Measurements from ENCODE around the gene CATSPERD. TPM values are rescaled to one million over a fixed set of nuclear protein-coding genes. Genes with fewer than 3 reads are reported as not detected.
A peak's percentile ranks its signal among the peaks of the same experiment; 100 is the strongest.

The CATSPERD gene
- total and polyA plus RNA-seq, 7 experiments from 2014 or later = 0.07 TPM; not detected in 6

DNA sequence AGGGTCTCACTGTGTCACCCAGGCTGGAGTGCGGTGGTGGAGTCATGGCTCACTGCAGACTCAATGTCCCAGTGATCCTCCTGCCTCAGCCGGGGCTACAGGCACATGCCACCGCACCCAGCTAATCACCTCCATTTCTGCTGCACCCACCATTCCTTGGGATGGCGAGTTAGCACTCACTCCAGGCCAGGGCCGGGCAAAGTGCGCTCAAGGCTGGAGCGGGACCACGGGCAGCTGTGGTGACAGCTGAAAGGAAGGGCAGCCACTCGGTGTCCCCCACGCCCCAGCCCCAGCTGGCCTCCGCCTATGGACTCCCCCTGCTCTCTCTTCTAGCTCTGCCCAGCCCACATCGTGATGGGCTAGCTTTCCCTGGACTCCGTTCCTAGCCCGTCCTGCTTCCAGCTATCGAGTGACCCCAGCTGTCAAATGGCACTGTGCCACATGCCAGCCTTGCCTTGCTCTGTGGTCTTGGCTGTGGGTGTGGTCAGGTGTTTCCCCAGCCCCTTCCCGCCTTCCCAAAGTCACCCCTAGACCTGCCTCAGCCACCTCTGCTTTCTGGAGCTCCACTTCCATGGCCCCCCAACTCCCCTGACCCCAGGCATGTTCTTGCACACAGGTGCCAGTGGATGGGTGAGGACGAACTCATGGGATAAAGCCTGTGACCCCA, 44.2 kb upstream of the CATSPERD start:
- Mint-ChIP-seq H3K4me1 (peaks cover 13 to 20% (median 16%) of the 10 kb centered on the region in 7 donors), H3K27ac (peak overlapping the region in 2 of 9 donors; percentile 14 to 55), H3K36me3 (peaks cover 0 to 18% (median 0%) of the 10 kb centered on the region in 5 donors), H3K4me3 (peak overlapping the region in 1 of 10 donors; percentile 70), H3K9me3 (peaks cover 0 to 4% (median 0%) of the 10 kb centered on the region in 11 donors), H3K27me3 (peaks cover 0 to 4% (median 0%) of the 10 kb centered on the region in 5 donors)
- ATAC-seq = no peak
- peaks cover 0 to 13% (median 0%) of the 10 kb centered on the region in 3 experiments for H3K36me3 ChIP-seq (ENCODE audit: control insufficient read depth in 2 of 3, insufficient read depth in 3 of 3, low read length in 3 of 3)
- POLR2A ChIA-PET = interaction anchor here (1.2 kb wide), 2 partner anchors 19 to 44 kb away, joined by 3 read pairs; partner anchors contain the start of genes CATSPERD and LONP1
- intact Hi-C loops (cut with micrococcal nuclease) = no loop called here
- no peak for DNase-seq
- H3K27ac ChIP-seq (ENCODE audit: low read depth, low read length) = no peak overlapping the region
- H3K4me1 ChIP-seq (ENCODE audit: control insufficient read depth in 2 of 2, insufficient read depth in 2 of 2, low read length in 2 of 2) = peaks cover 8 to 15% of the 10 kb centered on the region in 2 donors
- CTCF ChIA-PET = no interaction called here
- H3K4me3 ChIP-seq (ENCODE audit: low read length) = no peak overlapping the region
- no peaks in the 10 kb centered on the region for H3K27me3 ChIP-seq (ENCODE audit: control insufficient read depth in 2 of 2, insufficient read depth in 2 of 2, low read length in 2 of 2)
- H3K9me3 ChIP-seq (ENCODE audit: control insufficient read depth in 2 of 3, low read length in 3 of 3) = no peaks in the 10 kb centered on the region

DNA sequence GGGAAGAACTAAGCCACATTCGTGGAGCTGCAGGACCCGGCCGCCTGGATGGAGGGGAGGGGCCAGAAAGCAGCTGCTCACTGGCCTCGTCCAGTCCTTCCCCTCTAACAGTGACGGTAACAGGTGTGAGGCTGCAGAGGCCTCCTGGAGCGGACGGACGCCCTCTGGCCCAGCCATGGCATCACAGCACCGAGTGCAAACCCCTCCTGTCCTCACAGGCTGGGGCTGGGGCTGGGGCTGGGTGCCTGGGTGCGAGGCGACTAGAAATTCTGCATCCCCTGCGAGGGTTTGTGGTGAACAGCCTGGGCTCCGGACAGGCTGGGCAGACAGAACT, 43.7 kb upstream of the CATSPERD start:
- peaks cover 8 to 18% of the 10 kb centered on the region in 2 donors for H3K4me1 ChIP-seq (ENCODE audit: control insufficient read depth in 2 of 2, insufficient read depth in 2 of 2, low read length in 2 of 2)
- intact Hi-C loops (cut with micrococcal nuclease) = no loop called here
- no peak overlapping the region for H3K27ac Mint-ChIP-seq
- H3K9me3 Mint-ChIP-seq = peaks cover 0 to 9% (median 0%) of the 10 kb centered on the region in 11 donors
- CTCF ChIA-PET = no interaction called here
- no peaks in the 10 kb centered on the region for H3K9me3 ChIP-seq (ENCODE audit: control insufficient read depth in 2 of 3, low read length in 3 of 3)
- DNase-seq = no peak
- peaks cover 0 to 17% (median 0%) of the 10 kb centered on the region in 5 donors for H3K36me3 Mint-ChIP-seq
- peaks cover 0 to 13% (median 0%) of the 10 kb centered on the region in 3 experiments for H3K36me3 ChIP-seq (ENCODE audit: control insufficient read depth in 2 of 3, insufficient read depth in 3 of 3, low read length in 3 of 3)
- POLR2A ChIA-PET = interaction anchor here (1.2 kb wide), 1 partner anchor 19 kb away, joined by 3 read pairs; no protein-coding TSS in a partner anchor
- H3K4me1 Mint-ChIP-seq = peaks cover 18 to 25% (median 20%) of the 10 kb centered on the region in 7 donors
- peaks cover 0 to 9% (median 0%) of the 10 kb centered on the region in 5 donors for H3K27me3 Mint-ChIP-seq
- no peak overlapping the region for H3K27ac ChIP-seq (ENCODE audit: low read depth, low read length)
- ATAC-seq = no peak
- H3K4me3 Mint-ChIP-seq = no peak overlapping the region
- no peaks in the 10 kb centered on the region for H3K27me3 ChIP-seq (ENCODE audit: control insufficient read depth in 2 of 2, insufficient read depth in 2 of 2, low read length in 2 of 2)
- no peak overlapping the region for H3K4me3 ChIP-seq (ENCODE audit: low read length)

DNA sequence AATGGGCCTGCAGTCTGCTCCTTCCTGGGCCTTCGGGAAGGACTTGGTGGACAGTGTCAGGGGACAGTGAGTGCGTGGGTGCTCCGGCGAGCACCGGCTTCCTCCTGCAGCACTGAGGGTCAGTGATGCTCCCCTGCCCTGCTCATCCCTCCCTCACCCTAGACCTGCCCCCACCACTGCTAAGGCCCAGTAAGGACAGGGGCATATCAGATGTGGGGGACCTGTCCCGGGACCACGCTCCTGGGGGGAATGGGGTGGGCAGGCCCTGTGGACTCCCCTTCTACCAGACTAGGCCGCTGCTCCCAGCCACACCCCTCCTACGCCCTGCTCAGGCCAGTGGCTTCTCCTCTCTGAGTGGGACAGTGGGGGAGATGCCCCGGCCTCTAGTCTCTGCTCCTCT, 43.3 kb upstream of the CATSPERD start:
- Mint-ChIP-seq H3K4me3 (no peak overlapping the region), H3K27me3 (peaks cover 0 to 12% (median 0%) of the 10 kb centered on the region in 5 donors), H3K9me3 (peaks cover 0 to 9% (median 0%) of the 10 kb centered on the region in 11 donors), H3K27ac (no peak overlapping the region), H3K4me1 (peaks cover 20 to 29% (median 23%) of the 10 kb centered on the region in 7 donors), H3K36me3 (peaks cover 0 to 16% (median 0%) of the 10 kb centered on the region in 5 donors)
- Histone ChIP-seq H3K9me3 (ENCODE audit: control insufficient read depth in 2 of 3, low read length in 3 of 3) (no peaks in the 10 kb centered on the region), H3K27ac (ENCODE audit: low read depth, low read length) (no peak overlapping the region), H3K4me3 (ENCODE audit: low read length) (no peak overlapping the region), H3K4me1 (ENCODE audit: control insufficient read depth in 2 of 2, insufficient read depth in 2 of 2, low read length in 2 of 2) (peaks cover 8 to 18% of the 10 kb centered on the region in 2 donors), H3K27me3 (ENCODE audit: control insufficient read depth in 2 of 2, insufficient read depth in 2 of 2, low read length in 2 of 2) (no peaks in the 10 kb centered on the region), H3K36me3 (ENCODE audit: control insufficient read depth in 2 of 3, insufficient read depth in 3 of 3, low read length in 3 of 3) (peaks cover 0 to 13% (median 0%) of the 10 kb centered on the region in 3 experiments)
- no peak for ATAC-seq
- ChIA-PET CTCF (no interaction called here), POLR2A (interaction anchor here (1.2 kb wide), 1 partner anchor 19 kb away, joined by 3 read pairs; no protein-coding TSS in a partner anchor)
- no peak for DNase-seq
- intact Hi-C loops (cut with micrococcal nuclease) = no loop called here

DNA sequence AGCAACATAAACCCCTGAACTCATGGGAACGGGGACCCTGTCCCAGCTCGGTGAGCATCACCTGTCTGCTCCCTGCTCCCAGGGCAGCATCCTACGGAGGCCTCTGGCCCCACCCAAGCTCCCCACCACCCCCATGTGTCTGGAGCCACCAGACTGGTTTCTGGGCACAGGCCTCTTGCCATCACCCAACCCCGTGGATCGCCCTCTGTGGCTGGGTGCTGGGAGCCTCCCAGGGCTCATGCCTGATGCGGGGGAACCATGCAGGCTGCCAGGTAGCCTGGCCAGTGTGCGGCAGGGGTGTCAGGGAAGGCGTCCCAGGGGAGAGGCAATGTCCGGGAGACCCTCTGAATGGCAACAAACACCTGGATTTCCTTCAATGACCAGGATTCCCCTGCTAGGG, 42.9 kb upstream of the CATSPERD start:
- Mint-ChIP-seq H3K27me3 (peaks cover 0 to 15% (median 0%) of the 10 kb centered on the region in 5 donors), H3K36me3 (peaks cover 0 to 16% (median 0%) of the 10 kb centered on the region in 5 donors), H3K27ac (no peak overlapping the region), H3K4me3 (no peak overlapping the region), H3K9me3 (peaks cover 0 to 9% (median 0%) of the 10 kb centered on the region in 11 donors), H3K4me1 (peaks cover 20 to 32% (median 25%) of the 10 kb centered on the region in 7 donors)
- Histone ChIP-seq H3K27me3 (ENCODE audit: control insufficient read depth in 2 of 2, insufficient read depth in 2 of 2, low read length in 2 of 2) (no peaks in the 10 kb centered on the region), H3K4me3 (ENCODE audit: low read length) (no peak overlapping the region), H3K4me1 (ENCODE audit: control insufficient read depth in 2 of 2, insufficient read depth in 2 of 2, low read length in 2 of 2) (peaks cover 8 to 18% of the 10 kb centered on the region in 2 donors), H3K9me3 (ENCODE audit: control insufficient read depth in 2 of 3, low read length in 3 of 3) (no peaks in the 10 kb centered on the region), H3K36me3 (ENCODE audit: control insufficient read depth in 2 of 3, insufficient read depth in 3 of 3, low read length in 3 of 3) (peaks cover 0 to 13% (median 0%) of the 10 kb centered on the region in 3 experiments), H3K27ac (ENCODE audit: low read depth, low read length) (no peak overlapping the region)
- POLR2A ChIA-PET = no interaction called here
- no peak for DNase-seq
- CTCF ChIA-PET = no interaction called here
- ATAC-seq = no peak
- intact Hi-C loops (cut with micrococcal nuclease) = no loop called here

DNA sequence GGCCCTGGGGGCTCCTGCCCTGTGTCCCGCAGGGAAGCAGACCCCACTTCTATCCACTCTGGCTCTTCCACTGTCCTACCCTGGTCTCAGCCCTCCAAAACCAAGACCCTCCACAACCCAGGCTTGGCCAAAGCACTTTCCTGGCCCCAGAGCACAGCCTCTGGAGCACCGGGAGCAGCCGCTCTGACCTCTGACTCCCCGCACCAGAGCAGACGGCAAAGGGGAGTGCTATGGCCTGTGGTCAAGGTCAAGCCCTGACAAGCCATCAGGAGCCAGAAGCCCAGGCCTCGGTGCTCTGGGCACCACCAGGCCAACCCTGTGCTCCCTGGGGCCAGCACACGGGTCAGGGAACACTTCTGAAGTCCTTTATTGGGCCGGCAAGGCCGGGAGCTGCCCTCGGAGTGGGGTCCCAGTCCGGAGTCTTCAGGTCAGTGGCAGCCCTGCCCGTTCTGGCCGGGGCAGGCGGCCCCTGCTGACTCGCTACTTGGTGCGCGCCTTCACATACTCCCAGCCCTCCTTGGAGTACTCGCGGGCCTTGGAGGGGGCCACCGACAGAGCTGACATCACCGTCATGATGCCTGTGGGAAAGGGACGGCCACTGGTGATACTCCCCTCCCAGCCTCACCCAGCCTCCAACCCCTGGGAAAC, 42.2 kb upstream of the CATSPERD start:
- H3K9me3 Mint-ChIP-seq = peaks cover 0 to 9% (median 0%) of the 10 kb centered on the region in 11 donors
- Histone ChIP-seq H3K27me3 (ENCODE audit: control insufficient read depth in 2 of 2, insufficient read depth in 2 of 2, low read length in 2 of 2) (no peaks in the 10 kb centered on the region), H3K36me3 (ENCODE audit: control insufficient read depth in 2 of 3, insufficient read depth in 3 of 3, low read length in 3 of 3) (peaks cover 0 to 13% (median 0%) of the 10 kb centered on the region in 3 experiments), H3K27ac (ENCODE audit: low read depth, low read length) (no peak overlapping the region), H3K4me1 (ENCODE audit: control insufficient read depth in 2 of 2, insufficient read depth in 2 of 2, low read length in 2 of 2) (peaks cover 8 to 18% of the 10 kb centered on the region in 2 donors), H3K9me3 (ENCODE audit: control insufficient read depth in 2 of 3, low read length in 3 of 3) (no peaks in the 10 kb centered on the region), H3K4me3 (ENCODE audit: low read length) (no peak overlapping the region)
- intact Hi-C loops (cut with micrococcal nuclease) = no loop called here
- H3K4me3 Mint-ChIP-seq = peak overlapping the region in 1 of 10 donors; percentile 85
- H3K36me3 Mint-ChIP-seq = peaks cover 0 to 13% (median 0%) of the 10 kb centered on the region in 5 donors
- peak overlapping the region in 1 of 9 donors; percentile 97 for H3K27ac Mint-ChIP-seq
- DNase-seq (no peak), ATAC-seq (no peak)
- H3K4me1 Mint-ChIP-seq = peaks cover 20 to 32% (median 25%) of the 10 kb centered on the region in 7 donors
- ChIA-PET POLR2A (no interaction called here), CTCF (no interaction called here)
- peaks cover 0 to 17% (median 0%) of the 10 kb centered on the region in 5 donors for H3K27me3 Mint-ChIP-seq

DNA sequence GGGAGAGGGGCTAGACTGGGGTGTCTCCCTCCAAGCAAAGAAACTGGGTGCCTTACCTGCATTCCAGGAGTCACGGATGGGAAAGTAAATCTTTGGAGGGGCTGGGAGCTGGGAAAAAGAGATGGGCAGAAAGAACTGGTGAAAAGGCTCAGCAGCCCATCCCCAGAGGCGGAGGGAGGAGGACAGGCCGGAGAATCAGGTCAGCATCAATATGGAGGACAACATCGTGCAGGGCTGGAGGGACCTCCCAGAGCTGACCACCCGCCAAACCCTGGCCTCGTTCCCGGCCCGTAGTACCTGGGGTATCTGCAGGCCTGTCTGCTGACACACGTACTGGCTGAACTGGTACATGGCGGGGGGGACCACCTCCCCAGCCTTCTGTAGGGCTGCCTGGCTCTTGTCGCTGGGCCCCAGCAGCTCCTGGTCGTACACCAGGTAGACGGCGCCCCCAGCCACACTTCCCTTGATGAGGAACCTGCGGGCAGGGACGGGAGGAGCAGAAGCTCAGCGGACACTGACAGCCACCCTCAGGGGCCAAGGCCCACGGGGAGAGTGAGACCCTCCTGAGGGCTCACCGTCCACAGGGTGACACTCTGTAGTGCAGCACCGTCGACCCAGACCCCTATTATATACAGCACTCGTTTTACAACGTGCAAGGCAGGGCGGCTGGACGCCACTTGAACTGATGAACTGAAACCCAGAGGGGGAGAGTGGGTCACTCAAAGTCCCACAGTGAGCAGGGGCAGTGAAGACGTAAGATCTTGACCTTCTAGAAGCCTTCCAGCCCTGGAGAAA, 41.0 kb upstream of the CATSPERD start:
- H3K36me3 Mint-ChIP-seq = peaks cover 0 to 6% (median 0%) of the 10 kb centered on the region in 5 donors
- Histone ChIP-seq H3K4me1 (ENCODE audit: control insufficient read depth in 2 of 2, insufficient read depth in 2 of 2, low read length in 2 of 2) (peaks cover 8 to 18% of the 10 kb centered on the region in 2 donors), H3K4me3 (ENCODE audit: low read length) (peak overlapping the region; percentile 100), H3K36me3 (ENCODE audit: control insufficient read depth in 2 of 3, insufficient read depth in 3 of 3, low read length in 3 of 3) (peaks cover 0 to 13% (median 0%) of the 10 kb centered on the region in 3 experiments), H3K27me3 (ENCODE audit: control insufficient read depth in 2 of 2, insufficient read depth in 2 of 2, low read length in 2 of 2) (no peaks in the 10 kb centered on the region), H3K27ac (ENCODE audit: low read depth, low read length) (peak overlapping the region; percentile 98), H3K9me3 (ENCODE audit: control insufficient read depth in 2 of 3, low read length in 3 of 3) (no peaks in the 10 kb centered on the region)
- peaks cover 0 to 18% (median 0%) of the 10 kb centered on the region in 5 donors for H3K27me3 Mint-ChIP-seq
- ATAC-seq (no peak), DNase-seq (no peak)
- ChIA-PET CTCF (no interaction called here), POLR2A (interaction anchor here (0.5 to 1.7 kb wide), 4 partner anchors 10 to 115 kb away, joined by 3 to 6 read pairs (median 4); partner anchors contain the start of genes RPL36, SAFB and SAFB2)
- H3K9me3 Mint-ChIP-seq = peaks cover 0 to 4% (median 0%) of the 10 kb centered on the region in 11 donors
- H3K4me1 Mint-ChIP-seq = peaks cover 20 to 32% (median 25%) of the 10 kb centered on the region in 7 donors
- peak overlapping the region; percentile 85 to 97 (median 94) for H3K4me3 Mint-ChIP-seq
- H3K27ac Mint-ChIP-seq = peak overlapping the region; percentile 94 to 100 (median 97)
- intact Hi-C loops (cut with micrococcal nuclease) = loop anchor here (1.0 to 10.0 kb wide), 16 partner anchors 11 to 1855 kb away; partner anchors contain the start of genes CATSPERD (in 2 of the 2), LONP1 (in 2 of the 2), RPL36 (in 2 of the 2) and SAFB2 (in 2 of the 2)
